IgD-negative memory B cell (primary cell): Measurements from ENCODE around the gene ZCCHC9. TPM values are rescaled to one million over a fixed set of nuclear protein-coding genes. Genes with fewer than 3 reads are reported as not detected.
A peak's percentile ranks its signal among the peaks of the same experiment; 100 is the strongest.
"Not testable (repeated sequence)": the region's sequence is repeated elsewhere in the genome, so short reads cannot be mapped to it uniquely, and the experiment has no call there.

Experiments
- H3K27ac Mint-ChIP-seq, 3 donors: one replicate each; pipeline ENCODE4 v1.8.0; 2020 to 2022; ENCODE audit warnings: mild to moderate bottlenecking in 3 of 3, mixed read lengths in 3 of 3, moderate library complexity in 1 of 3
- H3K27me3 Mint-ChIP-seq: one replicate; pipeline ENCODE4 v1.8.0; 2021; ENCODE audit warnings: mixed read lengths
- H3K36me3 Mint-ChIP-seq: one replicate; pipeline ENCODE4 v1.8.0; 2020; ENCODE audit warnings: mild to moderate bottlenecking, mixed read lengths
- H3K4me1 Mint-ChIP-seq, 3 donors: one replicate each; pipeline ENCODE4 v1.8.0; 2020 to 2022; ENCODE audit warnings: mixed read lengths in 3 of 3, mild to moderate bottlenecking in 1 of 3
- H3K4me3 Mint-ChIP-seq, 4 donors: one replicate each; pipeline ENCODE4 v1.8.0; 2020 to 2022; ENCODE audit warnings: mild to moderate bottlenecking in 4 of 4, mixed read lengths in 4 of 4, moderate library complexity in 3 of 4
- H3K9me3 Mint-ChIP-seq, 3 donors: one replicate each; pipeline ENCODE4 v1.8.0; 2020 to 2021; ENCODE audit warnings: mixed read lengths in 3 of 3, mild to moderate bottlenecking in 1 of 3
- polyA plus RNA-seq: library from polyadenylated mRNA; unstranded; fragments of 300-500 nt; fragmentation: Illumina TruSeq; gene quantifications from one replicate; pipeline ENCODE4 v1.2.3, GENCODE V29; 2021

ZCCHC9 gene, protein sequence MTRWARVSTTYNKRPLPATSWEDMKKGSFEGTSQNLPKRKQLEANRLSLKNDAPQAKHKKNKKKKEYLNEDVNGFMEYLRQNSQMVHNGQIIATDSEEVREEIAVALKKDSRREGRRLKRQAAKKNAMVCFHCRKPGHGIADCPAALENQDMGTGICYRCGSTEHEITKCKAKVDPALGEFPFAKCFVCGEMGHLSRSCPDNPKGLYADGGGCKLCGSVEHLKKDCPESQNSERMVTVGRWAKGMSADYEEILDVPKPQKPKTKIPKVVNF
- 11.9 TPM for polyA plus RNA-seq

DNA sequence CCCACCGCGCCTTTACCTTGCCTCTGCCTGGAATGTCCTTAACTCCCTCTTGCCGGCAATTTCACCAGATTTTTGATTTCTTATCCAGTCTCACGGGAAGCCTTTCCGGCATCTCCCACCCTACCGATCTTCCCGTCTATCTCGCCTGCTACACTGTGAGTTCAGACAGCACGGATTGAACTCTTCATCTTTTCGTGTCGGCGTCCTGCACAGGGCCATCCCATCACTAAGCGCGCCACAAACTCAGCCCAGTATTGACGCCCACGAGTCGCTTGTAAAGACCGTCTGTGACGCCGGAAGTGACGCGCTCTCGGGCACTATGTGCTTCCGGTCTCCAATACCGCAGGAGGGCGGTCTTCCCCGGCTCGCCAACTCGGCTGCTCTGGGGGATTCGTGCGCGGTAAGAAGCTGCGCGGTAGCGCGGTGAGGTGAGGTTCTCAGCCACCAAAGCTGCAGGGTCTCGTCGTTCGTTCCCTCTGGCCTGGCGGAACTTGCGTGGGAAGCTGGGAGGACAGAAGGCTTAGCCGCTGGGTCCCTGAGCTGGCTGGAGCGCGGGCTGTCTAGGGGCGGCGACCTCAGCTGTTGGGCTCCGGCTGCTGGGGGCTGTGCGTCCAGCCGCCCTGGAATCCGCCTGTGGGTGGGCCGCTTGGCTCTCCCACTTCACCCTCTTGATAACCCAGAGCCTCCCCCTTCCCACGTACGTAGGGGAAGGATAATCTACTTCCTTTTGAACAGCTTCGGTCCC, at the start of gene ZCCHC9:
ZCCHC9 (plus strand) TSS at position 317 of the 745 bp plus-strand sequence. CDS start 3,171 bp downstream, outside the sequence.
- no peaks in the 10 kb centered on the region for H3K27me3 Mint-ChIP-seq
- peak within 1 kb of the TSS; percentile 78 to 100 (median 96) for H3K4me3 Mint-ChIP-seq
- H3K27ac Mint-ChIP-seq: peak within 1 kb of the TSS; percentile 65 to 99 (median 93)
- H3K4me1 Mint-ChIP-seq: peaks cover 18 to 31% (median 29%) of the 10 kb centered on the region in 3 donors
- H3K36me3 Mint-ChIP-seq: peaks cover 6% of the 10 kb centered on the region
- peaks cover 0 to 3% (median 0%) of the 10 kb centered on the region in 3 donors for H3K9me3 Mint-ChIP-seq

DNA sequence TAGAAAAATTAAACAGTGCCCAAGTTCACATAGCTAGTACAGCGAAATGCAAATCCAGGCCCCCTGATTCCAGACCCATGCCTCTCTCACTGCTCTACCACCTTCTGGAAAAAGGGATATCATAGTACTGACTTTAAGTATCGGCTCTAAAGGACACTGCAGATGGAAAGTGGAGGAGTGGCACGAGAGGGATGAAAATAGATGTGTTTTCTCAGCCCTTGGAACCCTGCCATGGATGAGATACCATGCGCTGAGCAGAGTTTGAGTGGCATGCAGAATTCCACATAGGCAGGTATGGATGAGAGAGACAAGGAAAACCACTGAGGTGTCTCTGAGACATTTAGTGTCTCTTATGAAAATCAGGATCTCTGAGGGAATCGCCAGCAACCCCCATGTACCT, 49.5 kb upstream of the ZCCHC9 start:
- no peak overlapping the region for H3K27ac Mint-ChIP-seq
- H3K4me3 Mint-ChIP-seq: no peak overlapping the region
- H3K36me3 Mint-ChIP-seq: peaks cover 7% of the 10 kb centered on the region
- peaks cover 0 to 2% (median 0%) of the 10 kb centered on the region in 3 donors for H3K4me1 Mint-ChIP-seq
- no peaks in the 10 kb centered on the region for H3K27me3 Mint-ChIP-seq
- H3K9me3 Mint-ChIP-seq: no peaks in the 10 kb centered on the region

DNA sequence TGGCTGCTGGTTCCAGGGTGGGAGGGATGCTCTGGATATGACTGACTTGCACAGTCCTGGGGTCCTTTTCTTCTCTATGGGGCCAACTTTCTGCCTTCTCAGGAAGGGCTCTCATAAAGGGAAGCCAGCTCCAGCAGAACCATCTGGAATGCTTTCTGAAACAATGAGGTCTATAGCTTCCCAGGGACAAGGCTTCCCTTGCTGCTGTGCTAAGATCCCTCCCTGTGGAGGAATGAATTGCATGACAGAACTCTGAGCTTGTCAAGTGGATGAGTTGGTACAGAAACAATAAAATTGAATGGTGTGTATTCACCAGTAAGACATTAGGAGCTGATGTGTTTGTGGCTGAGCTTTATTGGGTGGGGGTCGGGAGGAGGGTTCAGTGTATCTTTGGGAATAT, 48.5 kb upstream of the ZCCHC9 start:
- Mint-ChIP-seq H3K9me3 (no peaks in the 10 kb centered on the region), H3K27ac (no peak overlapping the region)

DNA sequence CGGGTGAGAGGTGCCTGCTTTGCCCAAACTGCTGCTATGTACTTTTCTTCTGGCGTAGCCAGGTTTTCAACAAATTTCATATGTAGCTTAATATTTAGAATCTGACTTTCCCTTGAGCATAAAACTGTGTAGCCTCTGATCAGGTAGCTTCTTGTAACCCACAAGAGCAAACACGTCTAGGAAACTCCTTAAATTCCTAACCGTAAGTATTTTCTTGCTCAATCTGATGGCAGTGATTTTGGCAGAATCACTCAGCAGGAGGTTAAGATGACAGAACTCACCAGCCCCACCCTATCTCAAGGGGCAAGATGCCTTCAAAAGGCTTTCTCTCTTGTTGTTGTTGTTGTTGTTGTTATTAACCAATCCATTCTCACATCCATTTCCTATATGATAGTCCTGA, 47.5 kb upstream of the ZCCHC9 start:
- H3K9me3 Mint-ChIP-seq: no peaks in the 10 kb centered on the region
- no peaks in the 10 kb centered on the region for H3K27me3 Mint-ChIP-seq
- H3K4me1 Mint-ChIP-seq: peaks cover 0 to 2% (median 0%) of the 10 kb centered on the region in 3 donors
- peaks cover 5% of the 10 kb centered on the region for H3K36me3 Mint-ChIP-seq
- H3K27ac Mint-ChIP-seq: no peak overlapping the region
- H3K4me3 Mint-ChIP-seq: no peak overlapping the region

More for the DNA sequence above, 48.5 kb upstream of the ZCCHC9 start:
- no peak overlapping the region for H3K4me3 Mint-ChIP-seq
- H3K4me1 Mint-ChIP-seq: peaks cover 0 to 2% (median 0%) of the 10 kb centered on the region in 3 donors
- peaks cover 7% of the 10 kb centered on the region for H3K36me3 Mint-ChIP-seq
- H3K27me3 Mint-ChIP-seq: no peaks in the 10 kb centered on the region

DNA sequence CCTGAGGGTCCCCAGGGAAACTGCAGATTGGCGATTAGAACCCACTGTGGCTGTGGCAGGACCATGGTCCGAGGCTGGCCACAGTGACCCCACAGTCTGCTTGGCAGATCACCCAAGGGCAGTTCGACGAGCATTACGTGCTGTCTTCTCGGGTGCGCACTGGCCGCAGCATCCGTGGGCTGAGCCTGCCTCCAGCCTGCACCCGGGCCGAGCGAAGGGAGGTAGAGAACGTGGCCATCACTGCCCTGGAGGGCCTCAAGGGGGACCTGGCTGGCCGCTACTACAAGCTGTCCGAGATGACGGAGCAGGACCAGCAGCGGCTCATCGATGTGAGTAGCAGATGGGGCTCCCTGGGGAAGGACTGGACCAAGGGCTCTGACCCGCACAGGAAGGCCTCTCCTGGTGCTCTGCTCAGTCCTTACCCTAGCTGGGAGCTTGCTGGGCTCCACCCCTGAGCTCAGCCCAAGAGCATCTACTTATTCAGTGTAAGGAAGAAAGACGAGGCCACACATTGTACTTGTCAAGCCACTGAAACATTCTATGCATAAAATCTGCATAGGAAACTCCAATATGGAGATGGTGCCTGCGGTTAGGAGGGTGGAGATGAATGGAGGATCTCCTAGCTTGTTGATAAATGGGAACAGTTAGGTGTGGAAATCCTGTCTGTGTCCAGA, 46.4 kb upstream of the ZCCHC9 start:
- peaks cover 2 to 5% (median 4%) of the 10 kb centered on the region in 3 donors for H3K9me3 Mint-ChIP-seq
- no peaks in the 10 kb centered on the region for H3K4me1 Mint-ChIP-seq
- H3K4me3 Mint-ChIP-seq: no peak overlapping the region
- H3K27me3 Mint-ChIP-seq: no peaks in the 10 kb centered on the region
- H3K27ac Mint-ChIP-seq: no peak overlapping the region
- peaks cover 10% of the 10 kb centered on the region for H3K36me3 Mint-ChIP-seq

DNA sequence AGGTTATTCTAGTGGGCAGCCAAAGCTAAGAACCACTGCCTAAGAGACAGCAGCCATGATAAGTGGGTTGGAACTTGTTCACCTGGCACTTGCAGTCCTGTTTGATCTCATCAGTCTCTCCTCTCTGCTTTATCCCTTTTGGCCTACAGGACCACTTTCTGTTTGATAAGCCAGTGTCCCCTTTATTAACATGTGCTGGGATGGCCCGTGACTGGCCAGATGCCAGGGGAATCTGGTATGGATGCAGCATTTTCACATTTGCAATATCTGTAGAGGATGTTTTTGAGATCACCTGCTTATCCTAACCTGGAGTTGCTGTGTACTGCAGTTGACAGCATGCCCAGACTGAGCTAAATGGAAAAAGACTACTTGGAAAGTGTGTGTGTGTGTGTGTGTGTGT, 44.6 kb upstream of the ZCCHC9 start:
- no peak overlapping the region for H3K4me3 Mint-ChIP-seq
- H3K27ac Mint-ChIP-seq: no peak overlapping the region
- H3K36me3 Mint-ChIP-seq: peaks cover 20% of the 10 kb centered on the region
- peaks cover 0 to 4% (median 0%) of the 10 kb centered on the region in 3 donors for H3K4me1 Mint-ChIP-seq
- H3K9me3 Mint-ChIP-seq: peaks cover 2 to 12% (median 10%) of the 10 kb centered on the region in 3 donors
- H3K27me3 Mint-ChIP-seq: no peaks in the 10 kb centered on the region

DNA sequence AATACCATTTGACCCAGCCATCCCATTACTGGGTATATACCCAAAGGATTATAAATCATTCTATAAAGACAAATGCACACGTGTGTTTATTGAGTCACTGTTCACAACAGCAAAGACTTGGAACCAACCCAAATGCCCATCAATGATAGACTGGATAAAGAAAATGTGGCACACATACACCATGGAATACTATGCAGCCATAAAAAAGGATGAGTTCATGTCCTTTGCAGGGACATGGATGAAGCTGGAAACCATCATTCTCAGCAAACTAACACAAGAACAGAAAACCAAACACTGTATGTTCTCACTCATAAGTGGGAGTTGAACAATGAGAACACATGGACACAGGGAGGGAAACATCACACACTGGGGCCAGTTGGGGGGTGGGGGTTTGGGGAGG, 38.6 kb upstream of the ZCCHC9 start:
- not testable (repeated sequence) for H3K4me3 Mint-ChIP-seq

DNA sequence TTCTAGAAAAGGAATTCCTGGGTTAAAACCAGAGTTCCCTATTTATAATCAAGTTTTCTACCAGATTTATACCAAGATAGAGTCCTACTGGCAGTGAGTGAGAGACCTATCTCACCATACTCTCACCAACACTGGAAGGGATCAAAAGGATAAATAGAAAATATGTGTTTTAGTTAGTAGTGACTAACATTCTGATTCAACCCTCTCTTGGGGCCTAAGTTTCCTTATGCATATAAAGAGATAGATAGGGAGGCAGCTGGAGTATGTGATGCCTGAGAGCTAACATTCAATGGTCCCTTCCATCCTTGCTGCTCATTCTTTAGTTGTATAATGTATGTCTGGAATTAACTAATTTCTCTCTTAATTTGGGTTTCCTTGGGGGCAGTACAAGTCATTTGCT, 36.3 kb upstream of the ZCCHC9 start:
- Mint-ChIP-seq H3K36me3 (peaks cover 19% of the 10 kb centered on the region), H3K4me3 (no peak overlapping the region), H3K4me1 (peaks cover 6 to 7% (median 7%) of the 10 kb centered on the region in 3 donors), H3K27ac (no peak overlapping the region), H3K27me3 (no peaks in the 10 kb centered on the region), H3K9me3 (peaks cover 2 to 10% (median 9%) of the 10 kb centered on the region in 3 donors)

More for the DNA sequence above, 38.6 kb upstream of the ZCCHC9 start:
- not testable (repeated sequence) for H3K27me3 Mint-ChIP-seq, H3K4me1 Mint-ChIP-seq, H3K27ac Mint-ChIP-seq
- Mint-ChIP-seq H3K9me3 (peaks cover 4 to 16% (median 14%) of the 10 kb centered on the region in 3 donors), H3K36me3 (peaks cover 19% of the 10 kb centered on the region)

DNA sequence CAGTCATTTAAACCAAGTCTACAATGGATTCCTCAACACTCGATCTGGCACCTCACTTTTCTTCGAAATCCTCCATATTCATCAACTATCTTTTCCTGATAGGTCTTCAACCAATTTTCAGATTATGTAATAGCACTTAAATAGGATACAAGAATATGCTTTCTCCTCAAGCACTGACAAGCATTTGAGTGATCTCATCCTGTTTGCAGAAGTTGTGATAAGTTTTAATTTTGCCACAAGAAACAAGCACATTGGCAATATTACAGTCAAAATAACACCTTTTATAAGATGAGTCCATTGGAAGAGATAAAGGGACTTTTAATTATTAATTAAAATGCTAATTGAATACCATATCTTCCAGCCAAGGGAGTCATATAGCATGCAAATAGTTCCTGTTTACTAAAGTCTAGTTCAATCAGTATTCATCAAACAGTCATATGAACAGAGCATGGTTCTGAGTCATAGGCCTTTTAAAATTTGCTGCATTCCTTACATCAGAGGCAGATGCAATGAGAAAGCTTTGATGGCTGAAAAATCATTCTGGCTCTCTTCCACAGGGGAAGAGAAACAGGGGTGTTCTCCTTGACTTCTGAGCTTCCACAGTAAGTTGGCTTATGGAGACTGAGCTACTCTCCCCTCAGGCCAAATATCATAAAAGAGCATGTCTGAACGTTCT, 32.7 kb upstream of the ZCCHC9 start:
- Mint-ChIP-seq H3K9me3 (peaks cover 6 to 23% (median 14%) of the 10 kb centered on the region in 3 donors), H3K4me3 (no peak overlapping the region), H3K36me3 (peaks cover 12% of the 10 kb centered on the region), H3K27me3 (no peaks in the 10 kb centered on the region), H3K4me1 (peaks cover 5 to 14% (median 6%) of the 10 kb centered on the region in 3 donors), H3K27ac (no peak overlapping the region)

DNA sequence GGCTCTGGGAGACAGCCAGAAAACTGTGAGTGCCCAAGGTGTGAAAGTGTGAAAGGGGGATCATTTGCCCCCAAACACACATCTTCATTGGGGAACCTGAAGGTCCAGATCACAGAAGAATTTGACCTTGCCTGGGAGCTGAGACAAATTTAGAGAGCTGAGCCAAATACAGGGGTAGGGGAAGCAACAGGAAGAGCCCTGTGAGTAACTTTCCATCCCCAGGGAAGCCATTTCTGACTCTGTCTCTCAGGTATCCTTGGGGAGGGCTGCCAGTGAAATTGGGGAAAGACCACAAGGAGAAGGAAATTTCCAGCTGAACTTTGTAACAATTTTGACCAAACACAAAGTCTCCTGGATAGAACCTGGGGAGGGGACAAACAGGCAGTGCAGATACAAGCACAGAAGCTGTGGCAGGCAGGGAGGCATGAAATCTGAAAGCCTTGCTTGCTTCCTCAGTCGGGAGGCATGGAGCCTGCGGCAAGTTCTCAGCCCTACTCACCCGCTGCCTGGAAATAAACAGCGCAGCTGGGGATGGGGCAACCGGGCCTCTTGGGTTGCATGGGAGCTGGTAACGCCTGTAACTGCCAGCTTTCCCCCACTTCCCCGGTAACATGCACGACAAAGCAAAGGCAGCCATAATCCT, 31.5 kb upstream of the ZCCHC9 start:
- peaks cover 5 to 19% (median 6%) of the 10 kb centered on the region in 3 donors for H3K4me1 Mint-ChIP-seq
- peaks cover 18% of the 10 kb centered on the region for H3K36me3 Mint-ChIP-seq
- no peak overlapping the region for H3K27ac Mint-ChIP-seq
- H3K9me3 Mint-ChIP-seq: peaks cover 6 to 31% (median 18%) of the 10 kb centered on the region in 3 donors
- H3K4me3 Mint-ChIP-seq: peak overlapping the region in 1 of 4 donors; percentile 55
- H3K27me3 Mint-ChIP-seq: no peaks in the 10 kb centered on the region

DNA sequence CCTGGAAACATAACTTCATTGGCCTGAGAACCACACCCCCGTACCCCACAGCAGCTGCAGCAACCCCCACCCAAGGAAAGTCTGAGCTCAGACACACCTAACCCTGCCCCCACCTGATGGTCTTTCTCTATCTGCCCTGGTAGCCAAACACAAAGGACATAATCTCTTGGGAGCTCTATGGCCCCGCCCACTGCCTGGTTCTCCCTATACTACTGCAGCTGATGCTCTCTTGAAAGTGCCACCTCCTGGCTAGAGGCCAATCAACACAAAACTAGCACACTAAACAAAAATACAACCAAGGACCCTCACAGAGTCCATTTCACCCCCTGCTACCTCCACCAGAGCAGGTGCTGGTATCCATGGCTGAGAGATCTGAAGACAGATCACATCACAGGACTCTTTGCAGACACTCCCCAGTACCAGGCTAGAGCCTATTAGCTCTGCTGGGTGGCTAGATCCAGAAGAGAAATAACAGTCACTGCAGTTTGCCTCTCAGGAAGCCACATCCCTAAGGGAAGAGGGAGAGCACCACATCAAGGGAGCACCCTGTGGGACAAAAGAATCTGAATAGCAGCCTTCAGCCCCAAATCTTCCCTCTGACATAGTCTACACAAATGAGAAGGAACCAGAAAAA, 30.9 kb upstream of the ZCCHC9 start:
- not testable (repeated sequence) for H3K4me3 Mint-ChIP-seq, H3K27ac Mint-ChIP-seq, H3K27me3 Mint-ChIP-seq
- Mint-ChIP-seq H3K36me3 (peaks cover 18% of the 10 kb centered on the region), H3K4me1 (peaks cover 5 to 21% (median 6%) of the 10 kb centered on the region in 3 donors), H3K9me3 (peaks cover 6 to 38% (median 25%) of the 10 kb centered on the region in 3 donors)

DNA sequence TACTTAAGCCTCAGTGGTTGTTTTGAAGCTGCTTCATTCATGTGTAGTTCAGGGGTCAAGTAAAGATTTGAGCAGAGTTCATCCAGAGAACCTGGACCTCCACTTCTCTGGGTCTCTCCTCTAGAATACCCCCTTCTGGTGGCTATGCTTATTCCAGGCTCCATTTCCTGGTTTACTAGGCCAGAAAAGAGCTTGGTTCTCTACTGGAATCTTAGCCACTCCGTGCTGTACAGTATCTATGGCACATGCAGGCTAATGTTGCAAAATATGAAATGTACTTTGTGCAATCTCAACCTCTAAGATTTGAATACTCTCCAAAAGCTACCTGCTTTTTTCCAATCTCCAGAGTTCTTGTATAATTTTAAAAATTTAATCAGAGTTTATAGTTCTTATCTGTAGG, 17.4 kb upstream of the ZCCHC9 start:
- Mint-ChIP-seq H3K36me3 (peaks cover 2% of the 10 kb centered on the region), H3K4me3 (no peak overlapping the region), H3K27me3 (no peaks in the 10 kb centered on the region), H3K27ac (no peak overlapping the region), H3K4me1 (peaks cover 11 to 15% (median 15%) of the 10 kb centered on the region in 3 donors), H3K9me3 (no peaks in the 10 kb centered on the region)

DNA sequence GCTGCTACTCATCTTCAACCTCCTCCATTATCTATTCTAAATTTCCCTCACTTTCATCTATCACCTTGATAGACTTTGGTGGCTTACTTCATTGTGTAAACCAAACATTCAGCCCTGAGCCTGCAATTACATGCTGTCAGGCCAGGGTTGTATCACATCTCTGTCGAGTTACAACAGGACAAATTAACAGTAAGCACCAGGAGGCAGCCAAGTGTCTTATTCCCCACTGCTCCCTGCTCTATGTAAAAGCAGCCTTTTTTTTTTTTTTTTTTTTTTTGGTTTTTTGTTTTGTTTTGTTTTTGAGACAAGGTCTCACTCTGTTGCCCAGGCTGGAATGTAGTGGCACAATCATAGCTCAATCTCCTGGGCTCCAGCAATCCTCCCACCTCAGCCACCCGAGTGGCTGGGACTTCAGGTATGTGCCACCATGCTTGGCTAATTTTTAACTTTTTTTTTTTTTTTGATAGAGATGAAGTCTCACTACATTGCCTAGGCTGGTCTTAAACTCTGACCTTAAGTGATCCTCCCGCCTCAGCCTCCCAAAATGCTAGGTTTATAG, 15.2 kb upstream of the ZCCHC9 start:
- H3K27me3 Mint-ChIP-seq: no peaks in the 10 kb centered on the region
- H3K36me3 Mint-ChIP-seq: peaks cover 8% of the 10 kb centered on the region
- H3K27ac Mint-ChIP-seq: peak overlapping the region in 1 of 3 donors; percentile 2
- no peak overlapping the region for H3K4me3 Mint-ChIP-seq
- H3K9me3 Mint-ChIP-seq: peaks cover 0 to 10% (median 2%) of the 10 kb centered on the region in 3 donors
- peaks cover 11 to 22% (median 17%) of the 10 kb centered on the region in 3 donors for H3K4me1 Mint-ChIP-seq
